HUDEP-2 (cell line): ENCODE results near the gene RAB11FIP4.
A peak's percentile ranks its signal among the peaks of the same experiment; 100 is the strongest.

Source experiments
- DNase-seq, 76 experiments: peaks; one replicate each; lab custom pipeline; 2025; ENCODE audit not compliant: unreplicated experiment in 76 of 76; lab: John Stamatoyannopoulos, UW

RAB11FIP4 gene

GRCh38 chr17:31495022-31495885, 103.8 kb downstream of the RAB11FIP4 start:
- peak in 31 of 76 experiments; percentile 7 to 65 (median 33) for DNase-seq

- no peak for DNase-seq
Measured at GRCh38 chr17:31496097-31496496, 104.6 kb downstream of the RAB11FIP4 start.

GRCh38 chr17:31496601-31497000, 105.1 kb downstream of the RAB11FIP4 start:
- no peak for DNase-seq

- no peak for DNase-seq
Measured at GRCh38 chr17:31497431-31497830, 106.0 kb downstream of the RAB11FIP4 start.

- peak in 1 of 76 experiments; percentile 9 for DNase-seq
Measured at GRCh38 chr17:31497994-31498826, 106.7 kb downstream of the RAB11FIP4 start.

GRCh38 chr17:31499771-31500554, 108.5 kb downstream of the RAB11FIP4 start:
- DNase-seq, result no peak

GRCh38 chr17:31506517-31506916, 115.0 kb downstream of the RAB11FIP4 start:
- DNase-seq, result no peak

- peak in 45 of 76 experiments; percentile 3 to 62 (median 36) for DNase-seq
Measured at GRCh38 chr17:31508288-31509094, 117.0 kb downstream of the RAB11FIP4 start.

GRCh38 chr17:31509095-31509804, 117.8 kb downstream of the RAB11FIP4 start:
- DNase-seq, result peak in 1 of 76 experiments; percentile 43

- DNase-seq, result peak in 23 of 76 experiments; percentile 6 to 48 (median 29)
Measured at GRCh38 chr17:31509805-31510177, 118.3 kb downstream of the RAB11FIP4 start.

GRCh38 chr17:31510308-31511194, 119.1 kb downstream of the RAB11FIP4 start:
- DNase-seq, result no peak

- no peak for DNase-seq
Measured at GRCh38 chr17:31511195-31511578, 119.7 kb downstream of the RAB11FIP4 start.

GRCh38 chr17:31511580-31511979, 120.1 kb downstream of the RAB11FIP4 start:
- no peak for DNase-seq

GRCh38 chr17:31512104-31512740, 120.7 kb downstream of the RAB11FIP4 start:
- no peak for DNase-seq

- no peak for DNase-seq
Measured at GRCh38 chr17:31512796-31513195, 121.3 kb downstream of the RAB11FIP4 start.

- no peak for DNase-seq
Measured at GRCh38 chr17:31513731-31514427, 122.4 kb downstream of the RAB11FIP4 start.

GRCh38 chr17:31515267-31515666, 123.8 kb downstream of the RAB11FIP4 start:
- no peak for DNase-seq
